Measurements from ENCODE around the gene USH2A.

The USH2A gene

DNA sequence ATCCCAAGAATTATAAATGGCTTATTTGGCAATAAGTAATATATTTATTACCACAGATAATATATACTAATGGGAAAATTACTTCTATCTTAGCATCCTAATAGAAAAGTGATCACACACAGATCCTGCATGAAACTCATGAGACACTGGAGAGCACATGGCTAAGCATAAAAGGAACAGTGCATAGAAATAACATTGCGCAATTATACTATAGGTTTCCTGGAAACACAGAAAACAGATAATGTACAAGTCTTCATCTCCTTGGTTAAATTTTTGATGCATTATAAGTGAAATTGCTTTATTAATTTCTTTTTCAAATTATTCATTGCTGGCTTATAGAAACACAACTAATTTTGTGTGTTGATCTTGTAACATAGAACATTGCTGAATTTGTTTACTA, 210.4 kb downstream of the USH2A start:
- H3K27ac ChIP-seq = no peak overlapping the region
- no peak for DNase-seq (ENCODE audit: low read depth, low spot score)

DNA sequence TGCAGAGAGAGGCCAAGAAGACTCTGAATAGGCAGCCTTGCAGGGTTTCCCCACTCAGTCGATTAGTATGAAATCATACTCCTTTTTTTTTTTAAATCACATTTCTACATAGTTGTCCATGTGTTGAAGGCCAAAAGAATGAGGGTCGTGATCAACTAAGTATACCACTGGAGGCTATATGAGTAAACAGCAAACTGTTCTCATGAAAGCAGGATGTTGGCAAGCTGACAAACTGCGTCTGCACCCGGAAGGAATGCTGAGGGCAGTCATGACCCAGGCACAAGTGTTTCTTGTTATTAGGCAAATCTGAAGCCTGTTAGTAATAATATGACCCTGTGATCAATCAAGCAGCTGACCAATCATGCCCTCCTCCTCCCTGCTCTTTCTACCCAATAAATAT, 213.2 kb downstream of the USH2A start:
- DNase-seq (ENCODE audit: low read depth, low spot score) = peak; percentile 8
- no peak overlapping the region for H3K27ac ChIP-seq

DNA sequence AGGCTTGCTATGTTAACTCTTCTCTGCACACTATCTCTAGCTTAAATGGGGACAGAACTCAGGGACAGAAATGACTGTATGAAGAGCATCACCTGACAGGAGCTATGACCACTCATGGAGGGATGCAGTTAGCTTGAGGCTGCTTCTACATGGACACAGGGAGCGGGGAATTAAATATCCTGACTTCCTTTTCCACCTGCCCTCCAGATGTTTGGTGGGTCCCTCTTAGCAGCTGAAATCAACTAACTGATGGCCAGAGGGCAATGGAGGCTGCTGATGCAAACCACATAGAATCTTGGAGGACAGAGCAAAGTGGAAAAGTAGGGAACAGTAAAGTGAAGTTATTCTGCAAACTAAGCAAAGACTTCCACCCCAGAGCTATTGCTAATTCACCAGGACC, 214.1 kb downstream of the USH2A start:
- H3K27ac ChIP-seq = no peak overlapping the region
- DNase-seq (ENCODE audit: low read depth, low spot score) = no peak

DNA sequence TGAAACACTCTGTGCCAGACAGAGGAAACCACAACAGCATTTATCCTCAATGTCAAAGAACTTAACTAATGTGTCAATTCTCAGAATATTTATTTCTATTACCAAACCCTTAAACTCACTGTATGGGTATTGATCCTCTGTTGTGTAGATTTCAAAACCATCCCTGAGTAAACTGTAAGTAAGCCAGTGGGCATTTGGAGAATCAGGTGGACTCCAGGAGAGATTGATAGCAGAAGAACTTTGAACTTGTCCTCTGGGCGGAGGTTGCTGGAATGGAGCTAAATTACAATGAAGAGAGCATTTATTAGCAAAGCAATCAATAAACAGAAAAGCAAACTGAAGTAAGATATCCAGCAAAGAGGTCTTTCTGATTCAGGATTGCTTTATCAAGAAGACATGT, 216.1 kb downstream of the USH2A start:
- no peak for DNase-seq (ENCODE audit: low read depth, low spot score)
- no peak overlapping the region for H3K27ac ChIP-seq

DNA sequence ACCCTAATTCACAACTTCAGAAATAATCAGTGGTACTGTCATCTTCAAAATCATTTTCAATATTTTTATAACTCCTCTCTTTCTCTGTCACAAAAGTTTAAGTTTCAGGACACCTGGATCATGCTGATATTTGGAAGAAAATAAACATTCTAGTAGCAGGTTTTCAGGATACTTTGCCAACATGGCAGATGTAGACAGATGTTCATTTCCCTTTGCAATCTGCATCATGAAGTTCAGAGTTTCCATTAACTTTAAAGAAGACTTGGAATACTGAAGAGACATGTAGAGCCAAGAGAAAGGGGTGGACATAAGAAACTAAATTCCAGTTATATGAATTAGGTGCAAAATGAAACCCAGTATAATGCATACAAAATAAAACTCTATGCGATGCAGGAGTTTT, 218.1 kb downstream of the USH2A start:
- no peak overlapping the region for H3K27ac ChIP-seq
- DNase-seq (ENCODE audit: low read depth, low spot score) = no peak

DNA sequence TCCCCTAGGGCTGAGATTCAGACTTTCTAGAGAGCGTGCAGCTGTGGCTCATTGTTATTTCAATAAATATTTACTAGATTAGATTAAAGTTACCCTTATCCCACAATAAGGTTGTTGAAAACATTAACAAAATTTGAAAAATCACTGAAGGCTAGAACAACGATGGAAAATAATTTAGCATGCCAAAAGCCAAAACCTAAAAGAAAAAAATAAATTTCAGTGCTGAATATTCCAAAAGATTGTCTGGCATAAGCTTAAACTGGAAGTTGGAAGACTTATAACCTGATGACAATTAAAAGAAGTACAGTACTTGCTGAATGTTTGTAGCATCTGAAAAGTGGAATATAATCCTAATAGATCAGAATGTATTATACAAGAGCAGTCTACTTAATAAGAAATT, 221.3 kb downstream of the USH2A start:
- no peak for DNase-seq (ENCODE audit: low read depth, low spot score)
- H3K27ac ChIP-seq = no peak overlapping the region

- H3K27ac ChIP-seq = no peak overlapping the region
- DNase-seq (ENCODE audit: low read depth, low spot score) = no peak
Observed at GRCh38 chr1:216200941-216201340, 222.3 kb downstream of the USH2A start.

DNA sequence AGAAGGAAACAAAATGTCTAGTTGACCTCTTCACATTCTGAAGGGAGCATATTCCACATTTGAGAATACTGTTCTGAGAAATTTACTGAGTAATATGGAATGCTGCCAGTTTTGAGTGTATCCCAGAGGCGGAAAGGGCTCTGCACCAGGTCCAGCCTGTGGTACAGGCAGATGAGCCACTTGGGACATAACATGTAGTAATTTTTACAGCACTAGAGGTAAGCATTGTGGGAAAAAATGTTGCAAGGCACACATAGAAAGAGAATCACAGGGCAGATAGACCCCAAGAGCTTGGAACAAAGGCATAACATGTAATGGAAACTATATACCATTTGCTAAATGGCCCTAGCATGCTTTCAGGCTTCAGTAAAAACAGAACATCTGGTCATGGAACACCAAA, 228.5 kb downstream of the USH2A start:
- DNase-seq (ENCODE audit: low read depth, low spot score) = no peak
- no peak overlapping the region for H3K27ac ChIP-seq

- no peak for DNase-seq (ENCODE audit: low read depth, low spot score)
Observed at GRCh38 chr1:216193839-216194443, 229.3 kb downstream of the USH2A start.

DNA sequence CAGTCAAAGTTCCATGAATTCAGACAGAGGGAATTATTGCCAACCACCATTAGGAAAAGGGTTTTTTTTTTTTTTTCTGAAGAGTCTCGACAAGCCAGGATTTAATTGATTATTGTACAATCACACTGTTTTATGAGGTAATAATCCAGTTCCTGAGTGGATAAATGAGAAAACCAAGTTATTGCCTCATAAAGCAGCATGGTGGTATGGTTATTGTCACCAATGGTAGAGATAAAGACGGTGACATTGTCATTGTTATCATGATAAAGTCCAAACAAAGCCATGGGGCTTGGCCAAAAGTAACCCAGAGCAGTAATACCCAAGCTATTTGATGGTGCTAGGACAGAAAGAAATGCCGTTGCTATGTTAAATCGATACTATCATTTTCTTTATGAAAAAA, 232.8 kb downstream of the USH2A start:
- no peak overlapping the region for H3K27ac ChIP-seq
- no peak for DNase-seq (ENCODE audit: low read depth, low spot score)

More at GRCh38 chr1:216193839-216194443, 229.3 kb downstream of the USH2A start:
- H3K27ac ChIP-seq = no peak overlapping the region

- DNase-seq (ENCODE audit: low read depth, low spot score) = no peak
- no peak overlapping the region for H3K27ac ChIP-seq
Observed at GRCh38 chr1:216186816-216187215, 236.4 kb downstream of the USH2A start.

DNA sequence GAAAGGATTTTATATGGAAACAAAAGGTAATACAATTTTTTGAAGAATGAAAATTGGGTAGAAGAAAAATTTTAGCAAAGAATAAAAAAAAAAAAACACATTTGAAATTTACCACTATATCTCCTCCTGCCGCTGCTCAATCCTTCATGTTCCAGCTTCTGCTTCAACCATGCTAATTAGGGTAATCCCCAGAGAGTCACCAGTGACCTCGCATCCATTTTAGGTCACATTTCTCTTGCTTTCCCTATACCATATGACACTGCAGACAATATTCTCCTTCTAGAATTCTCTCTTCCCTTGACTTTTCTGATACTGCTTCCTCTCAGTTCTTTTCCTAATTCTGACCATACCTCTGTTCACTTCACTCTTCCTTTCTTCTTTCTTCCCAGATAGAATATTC, 237.1 kb downstream of the USH2A start:
- no peak overlapping the region for H3K27ac ChIP-seq
- no peak for DNase-seq (ENCODE audit: low read depth, low spot score)

GRCh38 chr1:216184126-216184680, 239.0 kb downstream of the USH2A start:
- no peak overlapping the region for H3K27ac ChIP-seq
- no peak for DNase-seq (ENCODE audit: low read depth, low spot score)

GRCh38 chr1:216183454-216183853, 239.8 kb downstream of the USH2A start:
- no peak overlapping the region for H3K27ac ChIP-seq
- no peak for DNase-seq (ENCODE audit: low read depth, low spot score)

DNA sequence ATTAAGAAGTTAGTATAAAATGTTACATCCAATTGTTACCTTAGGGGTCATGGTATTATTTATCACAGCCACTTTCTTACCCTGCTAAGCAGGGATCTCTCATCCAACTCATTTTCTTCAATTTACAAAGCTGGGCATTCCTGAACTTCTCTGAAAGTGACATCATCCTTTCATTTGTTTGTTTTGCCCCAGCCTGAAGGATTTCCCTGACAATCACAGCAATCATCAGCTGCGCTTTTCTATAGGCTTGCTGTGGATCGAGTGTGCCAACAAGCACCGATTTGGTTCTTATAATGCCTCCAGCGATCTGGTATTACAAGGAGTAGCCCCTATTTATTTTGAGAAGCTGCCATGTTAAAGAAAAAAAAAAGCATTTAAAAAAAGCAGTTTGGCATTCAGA, 240.2 kb downstream of the USH2A start:
- DNase-seq (ENCODE audit: low read depth, low spot score) = no peak
- no peak overlapping the region for H3K27ac ChIP-seq

DNA sequence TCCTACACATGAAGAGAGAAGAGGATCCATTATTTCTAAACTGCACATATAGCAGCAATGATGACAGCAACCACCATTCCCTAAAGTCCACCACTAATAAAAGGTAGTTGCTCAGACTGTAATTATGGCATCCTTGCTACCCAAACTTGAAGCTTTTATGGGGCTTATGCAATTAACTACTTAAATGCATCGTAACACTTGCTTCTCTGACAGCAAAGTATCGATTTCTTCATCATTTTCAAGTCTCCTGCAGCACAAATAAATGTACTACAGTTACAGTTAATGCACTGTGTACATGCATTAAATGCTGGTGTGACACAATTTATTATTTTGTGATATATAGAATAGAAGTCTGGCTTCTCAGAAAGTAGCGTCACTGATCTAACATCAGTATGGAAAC, 241.7 kb downstream of the USH2A start:
- DNase-seq (ENCODE audit: low read depth, low spot score) = no peak
- H3K27ac ChIP-seq = no peak overlapping the region

- no peak for DNase-seq (ENCODE audit: low read depth, low spot score)
- H3K27ac ChIP-seq = no peak overlapping the region
Observed at GRCh38 chr1:216178281-216178680, 245.0 kb downstream of the USH2A start.

- no peak overlapping the region for H3K27ac ChIP-seq
- no peak for DNase-seq (ENCODE audit: low read depth, low spot score)
Observed at GRCh38 chr1:216176970-216177369, 246.3 kb downstream of the USH2A start.

GRCh38 chr1:216175714-216176113, 247.5 kb downstream of the USH2A start:
- no peak for DNase-seq (ENCODE audit: low read depth, low spot score)
- no peak overlapping the region for H3K27ac ChIP-seq

DNA sequence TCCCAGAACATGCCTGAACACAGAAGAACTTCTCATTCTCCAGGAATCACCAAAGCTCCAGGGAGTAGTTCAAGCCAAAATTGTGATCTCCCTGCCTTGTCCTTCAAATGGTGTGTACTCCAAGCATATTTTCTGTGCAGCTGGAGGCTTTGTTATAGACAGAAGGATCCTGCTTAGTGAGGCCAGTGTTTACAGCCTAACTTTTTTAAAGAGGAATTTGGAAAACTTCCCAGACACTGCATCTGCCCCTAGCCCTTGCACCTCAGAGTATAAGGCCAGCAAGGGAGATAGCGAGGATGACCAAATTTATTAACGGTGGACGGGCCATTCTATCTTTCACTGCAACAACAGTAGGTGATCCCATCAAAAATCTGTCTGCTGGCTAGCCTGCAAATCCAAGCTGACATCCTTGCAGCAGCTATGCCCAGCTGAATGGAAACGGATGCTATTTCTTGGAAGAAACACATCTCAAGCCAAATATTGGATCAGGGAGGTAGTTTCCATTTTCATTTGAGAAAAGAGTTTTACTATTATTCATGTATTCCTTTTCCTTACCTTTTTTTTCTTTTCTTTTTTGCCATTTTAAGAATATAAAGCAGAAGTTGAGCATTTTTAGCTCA, 249.8 kb downstream of the USH2A start:
- no peak for DNase-seq (ENCODE audit: low read depth, low spot score)
- no peak overlapping the region for H3K27ac ChIP-seq

GRCh38 chr1:216169351-216169750, 253.9 kb downstream of the USH2A start:
- no peak overlapping the region for H3K27ac ChIP-seq

GRCh38 chr1:216168546-216168945, 254.7 kb downstream of the USH2A start:
- H3K27ac ChIP-seq = no peak overlapping the region
- DNase-seq (ENCODE audit: low read depth, low spot score) = no peak

More at GRCh38 chr1:216169351-216169750, 253.9 kb downstream of the USH2A start:
- DNase-seq (ENCODE audit: low read depth, low spot score) = no peak
